Progenitor cell of endocrine pancreas (in vitro differentiated cells): Measurements from ENCODE around the gene OGG1. TPM values are rescaled to one million over a fixed set of nuclear protein-coding genes. Genes with fewer than 3 reads are reported as not detected.

ENCODE experiments used
- DNase-seq: peaks from one replicate; pipeline ENCODE4 v3.0.0; 2021; ENCODE audit warnings: low spot score; ENCODE audit not compliant: unreplicated experiment
- H3K27ac Mint-ChIP-seq: 2 replicates; pipeline ENCODE4 v1.8.0; 2021; ENCODE audit warnings: mild to moderate bottlenecking, moderate library complexity, mixed read lengths
- H3K27me3 Mint-ChIP-seq: 2 replicates; pipeline ENCODE4 v1.8.0; 2021; ENCODE audit warnings: mixed read lengths
- H3K36me3 Mint-ChIP-seq: 2 replicates; pipeline ENCODE4 v1.8.0; 2022; ENCODE audit warnings: mixed read lengths; ENCODE audit not compliant: insufficient read depth
- H3K4me1 Mint-ChIP-seq: 2 replicates; pipeline ENCODE4 v1.8.0; 2021; ENCODE audit warnings: low read depth, mixed read lengths
- H3K4me3 Mint-ChIP-seq: 2 replicates; pipeline ENCODE4 v1.8.0; 2021; ENCODE audit warnings: low read depth, mild to moderate bottlenecking, moderate library complexity, mixed read lengths
- H3K9me3 Mint-ChIP-seq: 2 replicates; pipeline ENCODE4 v1.8.0; 2021; ENCODE audit warnings: low read depth, mixed read lengths
- long read RNA-seq: library from polyadenylated mRNA; unstranded; transcript quantifications from one replicate; pipeline ENCODE4 v2.0.0, GENCODE V29; 2020
- total RNA-seq: library from RNA; stranded (reverse); gene quantifications from 2 replicates; pipeline ENCODE4 v1.2.1, GENCODE V29; 2021
- TF ChIP-seq, protein P1 (sequence below): fragments of 200-600 bp; sonication (generic); IDR thresholded peaks from one replicate; pipeline ENCODE4 v1.5.0; 2021; ENCODE audit warnings: antibody characterized with exemption, mild to moderate bottlenecking; ENCODE audit not compliant: unreplicated experiment

Gene OGG1
- total RNA-seq = 46.3 and 47.7 TPM in 2 replicates
- long read RNA-seq, partial matches to known transcripts = 0 of 3 reads
- long read RNA-seq, other reads (novel, unspliced or antisense) = 2 of 3 reads

- Mint-ChIP-seq H3K4me3 (peak within 1 kb of the TSS; percentile 96), H3K27me3 (no peaks in the 10 kb centered on the region), H3K36me3 (peaks cover 13% of the 10 kb centered on the region), H3K27ac (peak within 1 kb of the TSS; percentile 98), H3K4me1 (peaks cover 15% of the 10 kb centered on the region), H3K9me3 (no peaks in the 10 kb centered on the region)
- peak; percentile 86 for DNase-seq
- TF ChIP-seq, protein P1, sequence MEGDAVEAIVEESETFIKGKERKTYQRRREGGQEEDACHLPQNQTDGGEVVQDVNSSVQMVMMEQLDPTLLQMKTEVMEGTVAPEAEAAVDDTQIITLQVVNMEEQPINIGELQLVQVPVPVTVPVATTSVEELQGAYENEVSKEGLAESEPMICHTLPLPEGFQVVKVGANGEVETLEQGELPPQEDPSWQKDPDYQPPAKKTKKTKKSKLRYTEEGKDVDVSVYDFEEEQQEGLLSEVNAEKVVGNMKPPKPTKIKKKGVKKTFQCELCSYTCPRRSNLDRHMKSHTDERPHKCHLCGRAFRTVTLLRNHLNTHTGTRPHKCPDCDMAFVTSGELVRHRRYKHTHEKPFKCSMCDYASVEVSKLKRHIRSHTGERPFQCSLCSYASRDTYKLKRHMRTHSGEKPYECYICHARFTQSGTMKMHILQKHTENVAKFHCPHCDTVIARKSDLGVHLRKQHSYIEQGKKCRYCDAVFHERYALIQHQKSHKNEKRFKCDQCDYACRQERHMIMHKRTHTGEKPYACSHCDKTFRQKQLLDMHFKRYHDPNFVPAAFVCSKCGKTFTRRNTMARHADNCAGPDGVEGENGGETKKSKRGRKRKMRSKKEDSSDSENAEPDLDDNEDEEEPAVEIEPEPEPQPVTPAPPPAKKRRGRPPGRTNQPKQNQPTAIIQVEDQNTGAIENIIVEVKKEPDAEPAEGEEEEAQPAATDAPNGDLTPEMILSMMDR = no peak
Measured at GRCh38 chr3:9749645-9750555, at the start of gene OGG1. Gene OGG1 (plus strand): TSS chr3:9749952. CDS start chr3:9750287, 335 bp downstream.

GRCh38 chr3:9700536-9700935 lies 49.2 kb upstream of the OGG1 start:
- no peak for DNase-seq
- Mint-ChIP-seq H3K27ac (no peak overlapping the region), H3K4me1 (no peaks in the 10 kb centered on the region), H3K9me3 (no peaks in the 10 kb centered on the region), H3K4me3 (no peak overlapping the region), H3K36me3 (peaks cover 6% of the 10 kb centered on the region), H3K27me3 (peaks cover 27% of the 10 kb centered on the region)
- TF ChIP-seq, protein P1 = no peak

DNA sequence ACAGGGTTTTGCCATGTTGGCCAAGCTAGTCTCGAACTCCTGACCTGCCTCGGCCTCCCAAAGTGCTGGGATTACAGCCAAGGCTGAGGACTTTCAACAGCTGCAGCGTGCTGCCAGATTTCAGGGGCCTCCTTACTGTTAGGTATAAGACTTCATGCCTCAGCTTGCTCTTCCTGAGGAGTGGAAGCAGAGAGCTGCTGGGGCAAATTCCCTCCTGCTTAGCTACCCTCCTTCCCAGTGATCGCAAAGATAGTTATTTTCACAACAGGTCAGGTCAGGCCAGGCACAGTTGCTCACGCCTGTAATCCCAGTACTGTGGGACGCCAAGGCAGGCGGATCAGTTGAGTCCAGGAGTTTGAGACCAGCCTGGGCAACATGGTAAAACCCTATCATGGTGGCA lies 48.7 kb upstream of the OGG1 start:
- DNase-seq = no peak
- H3K9me3 Mint-ChIP-seq = no peaks in the 10 kb centered on the region
- H3K4me3 Mint-ChIP-seq = no peak overlapping the region
- TF ChIP-seq, protein P1 = no peak
- no peak overlapping the region for H3K27ac Mint-ChIP-seq
- no peaks in the 10 kb centered on the region for H3K4me1 Mint-ChIP-seq
- H3K36me3 Mint-ChIP-seq = peaks cover 6% of the 10 kb centered on the region
- H3K27me3 Mint-ChIP-seq = peaks cover 31% of the 10 kb centered on the region

- no peak overlapping the region for H3K4me3 Mint-ChIP-seq
- TF ChIP-seq, protein P1 = no peak
- peaks cover 38% of the 10 kb centered on the region for H3K27me3 Mint-ChIP-seq
- no peaks in the 10 kb centered on the region for H3K4me1 Mint-ChIP-seq
- no peak overlapping the region for H3K27ac Mint-ChIP-seq
- H3K36me3 Mint-ChIP-seq = peaks cover 6% of the 10 kb centered on the region
- no peaks in the 10 kb centered on the region for H3K9me3 Mint-ChIP-seq
- DNase-seq = no peak
Measured at GRCh38 chr3:9701711-9702110, 48.0 kb upstream of the OGG1 start.

DNA sequence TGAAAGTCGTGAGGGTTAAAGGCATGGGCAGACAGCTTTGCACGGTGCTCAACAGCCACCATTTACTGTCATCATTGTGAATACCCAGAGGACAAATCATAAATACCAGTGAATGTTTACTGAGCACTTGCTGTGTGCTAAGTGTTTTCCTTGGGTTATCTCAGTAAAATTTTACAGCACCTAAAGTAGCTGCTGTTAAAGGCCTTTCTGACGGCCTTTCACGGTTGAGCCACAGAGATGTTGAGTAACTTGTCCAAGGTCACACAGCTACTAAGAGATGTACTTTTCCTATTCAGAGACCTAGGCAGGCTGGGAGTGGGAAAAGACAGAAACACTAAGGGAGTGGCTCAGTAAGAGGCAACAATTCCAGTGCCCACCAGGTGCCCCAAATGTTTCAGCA lies 46.5 kb upstream of the OGG1 start:
- peaks cover 47% of the 10 kb centered on the region for H3K27me3 Mint-ChIP-seq
- DNase-seq = no peak
- no peaks in the 10 kb centered on the region for H3K4me1 Mint-ChIP-seq
- peak overlapping the region; percentile 37 for H3K4me3 Mint-ChIP-seq
- TF ChIP-seq, protein P1 = no peak
- H3K9me3 Mint-ChIP-seq = no peaks in the 10 kb centered on the region
- H3K36me3 Mint-ChIP-seq = peaks cover 2% of the 10 kb centered on the region
- H3K27ac Mint-ChIP-seq = no peak overlapping the region
